ENCODE measurements around the gene ACOXL. TPM values are rescaled to one million over a fixed set of nuclear protein-coding genes. Genes with fewer than 3 reads are reported as not detected.

Gene ACOXL
- polyA plus RNA-seq, 4 donors, result 0.06 to 0.56 TPM; not detected in 2

- DNase-seq, result no peak
- no peak for FAIRE-seq
- H3K36me3 ChIP-seq (ENCODE audit: control insufficient read depth in 3 of 3, insufficient read depth in 2 of 3, low read depth in 1 of 3, low read length in 3 of 3), result no peaks in the 10 kb centered on the region
These were observed 292.9 kb downstream of the ACOXL start for GRCh38 chr2:111025288-111025687.

DNA sequence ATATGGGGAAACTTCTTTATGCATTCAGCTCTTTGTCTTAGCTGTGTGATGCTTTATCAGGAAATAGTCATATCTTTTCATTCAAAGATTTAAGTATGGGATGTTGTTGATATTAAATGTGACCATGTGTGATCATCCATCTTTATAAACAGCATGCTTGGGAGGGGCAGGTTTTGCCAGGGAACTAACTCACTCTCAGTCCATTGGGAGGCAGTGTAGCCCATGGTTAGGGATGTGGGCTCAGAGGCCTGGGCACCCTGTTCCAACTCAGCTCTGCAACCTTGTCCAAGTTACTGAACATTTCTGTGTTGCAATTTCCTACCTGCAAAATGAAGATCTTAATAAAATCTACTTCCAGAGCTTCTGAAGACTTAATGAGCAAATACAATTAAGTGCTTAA, 296.3 kb downstream of the ACOXL start:
- Histone ChIP-seq H3K36me3 (ENCODE audit: control insufficient read depth in 3 of 3, insufficient read depth in 2 of 3, low read depth in 1 of 3, low read length in 3 of 3) (no peaks in the 10 kb centered on the region), H3K4me3 (ENCODE audit: low read depth in 1 of 3, low read length in 3 of 3) (no peak overlapping the region), H3K9me3 (ENCODE audit: control insufficient read depth in 2 of 2, insufficient read depth in 1 of 2, low read depth in 1 of 2, low read length in 1 of 2) (no peaks in the 10 kb centered on the region), H3K27ac (ENCODE audit: low read depth in 1 of 3, low read length in 2 of 3) (no peak overlapping the region), H3K4me1 (ENCODE audit: control insufficient read depth in 3 of 3, insufficient read depth in 2 of 3, low read depth in 1 of 3, low read length in 2 of 3) (peaks cover 9 to 44% (median 11%) of the 10 kb centered on the region in 3 donors), H3K27me3 (ENCODE audit: control insufficient read depth in 3 of 3, insufficient read depth in 3 of 3, low read length in 3 of 3) (peaks cover 0 to under 1% (median 0%) of the 10 kb centered on the region in 3 donors)
- FAIRE-seq (no peak), DNase-seq (peak; percentile 33 to 62)

More at GRCh38 chr2:111025288-111025687, 292.9 kb downstream of the ACOXL start:
- Histone ChIP-seq H3K9me3 (ENCODE audit: control insufficient read depth in 2 of 2, insufficient read depth in 1 of 2, low read depth in 1 of 2, low read length in 1 of 2) (no peaks in the 10 kb centered on the region), H3K4me1 (ENCODE audit: control insufficient read depth in 3 of 3, insufficient read depth in 2 of 3, low read depth in 1 of 3, low read length in 2 of 3) (peaks cover 4 to 12% (median 9%) of the 10 kb centered on the region in 3 donors), H3K4me3 (ENCODE audit: low read depth in 1 of 3, low read length in 3 of 3) (no peak overlapping the region), H3K27ac (ENCODE audit: low read depth in 1 of 3, low read length in 2 of 3) (no peak overlapping the region), H3K27me3 (ENCODE audit: control insufficient read depth in 3 of 3, insufficient read depth in 3 of 3, low read length in 3 of 3) (no peaks in the 10 kb centered on the region)
- 50 to 75% (median 66%) methylated on average over 4 of the region's 4 CpGs for WGBS, 3 donors

DNA sequence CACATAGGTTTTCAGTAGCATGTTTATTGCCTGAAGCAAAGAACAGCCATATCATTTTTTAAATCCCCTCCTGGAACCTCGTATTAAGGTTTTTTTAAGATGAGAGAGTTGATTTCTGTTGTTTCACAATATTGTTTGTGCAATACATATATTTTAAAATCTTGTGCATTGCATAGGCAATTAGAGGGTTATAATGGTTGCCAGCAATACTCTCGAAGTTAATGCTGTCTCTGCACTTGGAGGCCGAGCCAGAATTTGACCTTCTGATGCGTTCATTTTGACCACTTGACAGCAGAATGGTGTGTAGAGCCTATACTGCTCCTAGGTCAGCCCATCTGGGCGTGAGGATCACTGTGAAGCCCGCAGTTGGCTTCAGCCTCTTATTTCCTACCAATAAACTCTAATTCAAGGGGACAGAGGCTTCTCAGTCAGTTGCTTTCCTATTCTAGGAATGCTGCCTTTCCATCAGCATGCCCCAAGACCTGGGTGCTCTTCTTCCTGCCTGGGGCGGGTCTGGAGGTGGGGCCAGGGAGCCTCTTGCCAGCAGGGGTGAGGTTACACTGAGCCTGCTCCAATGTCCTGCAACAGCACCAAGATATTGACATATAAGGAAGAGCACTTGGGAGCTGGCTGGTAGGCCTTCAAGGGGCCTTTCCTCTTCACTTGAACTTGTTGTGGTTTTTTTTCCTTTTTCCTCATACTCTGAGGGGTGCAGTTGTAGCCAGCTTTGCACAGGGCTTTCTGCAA, 297.0 kb downstream of the ACOXL start:
- H3K36me3 ChIP-seq (ENCODE audit: control insufficient read depth in 3 of 3, insufficient read depth in 2 of 3, low read depth in 1 of 3, low read length in 3 of 3), result no peaks in the 10 kb centered on the region
- DNase-seq (peak; percentile 67 to 68), FAIRE-seq (no peak)
- H3K27me3 ChIP-seq (ENCODE audit: control insufficient read depth in 3 of 3, insufficient read depth in 3 of 3, low read length in 3 of 3), result peaks cover 0 to 2% (median 0%) of the 10 kb centered on the region in 3 donors
- no peak overlapping the region for H3K4me3 ChIP-seq (ENCODE audit: low read depth in 1 of 3, low read length in 3 of 3)
- 69 to 72% (median 71%) methylated on average over 7 of the region's 7 CpGs for WGBS, 3 donors
- no peaks in the 10 kb centered on the region for H3K9me3 ChIP-seq (ENCODE audit: control insufficient read depth in 2 of 2, insufficient read depth in 1 of 2, low read depth in 1 of 2, low read length in 1 of 2)
- peak overlapping the region in 1 of 3 donors; percentile 74 for H3K27ac ChIP-seq (ENCODE audit: low read depth in 1 of 3, low read length in 2 of 3)
- H3K4me1 ChIP-seq (ENCODE audit: control insufficient read depth in 3 of 3, insufficient read depth in 2 of 3, low read depth in 1 of 3, low read length in 2 of 3), result peaks cover 9 to 47% (median 11%) of the 10 kb centered on the region in 3 donors

- no peak for FAIRE-seq
- 27 to 53% (median 35%) methylated on average over 10 of the region's 10 CpGs for WGBS, 3 donors
- no peaks in the 10 kb centered on the region for H3K36me3 ChIP-seq (ENCODE audit: control insufficient read depth in 3 of 3, insufficient read depth in 2 of 3, low read depth in 1 of 3, low read length in 3 of 3)
- H3K27me3 ChIP-seq (ENCODE audit: control insufficient read depth in 3 of 3, insufficient read depth in 3 of 3, low read length in 3 of 3), result peaks cover 0 to 2% (median 0%) of the 10 kb centered on the region in 3 donors
- H3K4me3 ChIP-seq (ENCODE audit: low read depth in 1 of 3, low read length in 3 of 3), result no peak overlapping the region
- peak; percentile 53 to 60 for DNase-seq
- peaks cover 9 to 53% (median 11%) of the 10 kb centered on the region in 3 donors for H3K4me1 ChIP-seq (ENCODE audit: control insufficient read depth in 3 of 3, insufficient read depth in 2 of 3, low read depth in 1 of 3, low read length in 2 of 3)
- no peaks in the 10 kb centered on the region for H3K9me3 ChIP-seq (ENCODE audit: control insufficient read depth in 2 of 2, insufficient read depth in 1 of 2, low read depth in 1 of 2, low read length in 1 of 2)
- H3K27ac ChIP-seq (ENCODE audit: low read depth in 1 of 3, low read length in 2 of 3), result peak overlapping the region in 1 of 3 donors; percentile 74
These were observed 298.0 kb downstream of the ACOXL start for GRCh38 chr2:111030260-111030891.

GRCh38 chr2:111030945-111031344, 298.6 kb downstream of the ACOXL start:
- 43 to 60% (median 60%) methylated on average over 2 of the region's 2 CpGs for WGBS, 3 donors

DNA sequence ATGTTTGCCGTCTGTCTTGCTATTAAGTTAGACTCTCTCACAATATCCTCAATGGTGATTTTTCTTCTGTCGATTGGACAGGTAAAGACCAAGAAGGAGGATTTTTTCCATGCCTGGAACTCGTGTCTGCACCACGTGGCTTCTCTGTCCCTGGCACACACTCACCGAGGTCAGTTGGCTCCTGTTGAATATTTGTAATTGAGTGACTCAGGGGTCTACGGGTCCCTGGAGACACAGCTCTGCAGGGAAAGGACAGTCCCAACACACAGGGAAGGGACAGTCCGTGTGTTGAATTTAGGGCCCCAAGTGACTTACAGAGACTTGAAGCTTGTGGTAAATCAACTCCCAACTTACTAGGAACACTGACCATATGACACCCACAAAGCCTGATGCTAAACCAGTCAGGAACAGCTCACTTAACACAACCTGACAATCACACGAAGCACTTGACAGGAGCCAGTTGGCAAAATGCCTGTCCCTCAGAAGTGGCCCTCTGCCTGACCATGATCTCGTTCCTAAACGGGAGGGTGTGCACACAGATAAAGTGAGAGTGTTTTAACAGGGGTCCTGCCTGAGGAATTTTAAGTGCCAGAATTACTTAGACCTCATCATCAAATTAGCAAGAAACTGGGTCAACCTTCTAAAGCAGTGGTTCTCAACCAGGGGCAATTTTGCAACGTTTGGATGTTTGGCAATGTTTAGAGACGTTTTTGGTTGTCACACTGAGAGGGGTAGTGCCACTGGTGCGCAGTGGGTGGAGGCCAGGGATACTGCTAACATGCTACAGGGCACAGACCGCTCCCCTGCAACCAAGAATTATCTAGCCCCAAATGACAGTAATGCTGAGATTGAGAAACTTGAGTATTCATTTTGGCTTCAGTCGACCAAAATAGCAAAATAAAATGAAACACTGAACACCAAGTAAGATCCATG, 299.4 kb downstream of the ACOXL start:
- FAIRE-seq, result no peak
- WGBS, 3 donors, result 68 to 72% (median 71%) methylated on average over 15 of the region's 15 CpGs
- H3K36me3 ChIP-seq (ENCODE audit: control insufficient read depth in 3 of 3, insufficient read depth in 2 of 3, low read depth in 1 of 3, low read length in 3 of 3), result no peaks in the 10 kb centered on the region
- peak in 1 of 2 donors; percentile 8 for DNase-seq
- peaks cover 9 to 53% (median 11%) of the 10 kb centered on the region in 3 donors for H3K4me1 ChIP-seq (ENCODE audit: control insufficient read depth in 3 of 3, insufficient read depth in 2 of 3, low read depth in 1 of 3, low read length in 2 of 3)
- no peak overlapping the region for H3K4me3 ChIP-seq (ENCODE audit: low read depth in 1 of 3, low read length in 3 of 3)
- peaks cover 0 to 2% (median 0%) of the 10 kb centered on the region in 3 donors for H3K27me3 ChIP-seq (ENCODE audit: control insufficient read depth in 3 of 3, insufficient read depth in 3 of 3, low read length in 3 of 3)
- H3K27ac ChIP-seq (ENCODE audit: low read depth in 1 of 3, low read length in 2 of 3), result peak overlapping the region in 2 of 3 donors; percentile 74 to 93
- no peaks in the 10 kb centered on the region for H3K9me3 ChIP-seq (ENCODE audit: control insufficient read depth in 2 of 2, insufficient read depth in 1 of 2, low read depth in 1 of 2, low read length in 1 of 2)

More at GRCh38 chr2:111030945-111031344, 298.6 kb downstream of the ACOXL start:
- peaks cover 0 to 2% (median 0%) of the 10 kb centered on the region in 3 donors for H3K27me3 ChIP-seq (ENCODE audit: control insufficient read depth in 3 of 3, insufficient read depth in 3 of 3, low read length in 3 of 3)
- DNase-seq, result peak in 1 of 2 donors; percentile 11
- peak overlapping the region in 1 of 3 donors; percentile 74 for H3K27ac ChIP-seq (ENCODE audit: low read depth in 1 of 3, low read length in 2 of 3)
- H3K4me3 ChIP-seq (ENCODE audit: low read depth in 1 of 3, low read length in 3 of 3), result no peak overlapping the region
- no peaks in the 10 kb centered on the region for H3K9me3 ChIP-seq (ENCODE audit: control insufficient read depth in 2 of 2, insufficient read depth in 1 of 2, low read depth in 1 of 2, low read length in 1 of 2)
- peaks cover 9 to 53% (median 11%) of the 10 kb centered on the region in 3 donors for H3K4me1 ChIP-seq (ENCODE audit: control insufficient read depth in 3 of 3, insufficient read depth in 2 of 3, low read depth in 1 of 3, low read length in 2 of 3)
- FAIRE-seq, result no peak
- H3K36me3 ChIP-seq (ENCODE audit: control insufficient read depth in 3 of 3, insufficient read depth in 2 of 3, low read depth in 1 of 3, low read length in 3 of 3), result no peaks in the 10 kb centered on the region

GRCh38 chr2:111032721-111033429, 300.5 kb downstream of the ACOXL start:
- Histone ChIP-seq H3K4me1 (ENCODE audit: control insufficient read depth in 3 of 3, insufficient read depth in 2 of 3, low read depth in 1 of 3, low read length in 2 of 3) (peaks cover 9 to 53% (median 11%) of the 10 kb centered on the region in 3 donors), H3K27ac (ENCODE audit: low read depth in 1 of 3, low read length in 2 of 3) (peak overlapping the region; percentile 64 to 93 (median 75)), H3K9me3 (ENCODE audit: control insufficient read depth in 2 of 2, insufficient read depth in 1 of 2, low read depth in 1 of 2, low read length in 1 of 2) (no peaks in the 10 kb centered on the region), H3K36me3 (ENCODE audit: control insufficient read depth in 3 of 3, insufficient read depth in 2 of 3, low read depth in 1 of 3, low read length in 3 of 3) (no peaks in the 10 kb centered on the region), H3K27me3 (ENCODE audit: control insufficient read depth in 3 of 3, insufficient read depth in 3 of 3, low read length in 3 of 3) (peaks cover 0 to 2% (median 0%) of the 10 kb centered on the region in 3 donors), H3K4me3 (ENCODE audit: low read depth in 1 of 3, low read length in 3 of 3) (no peak overlapping the region)
- DNase-seq (peak; percentile 96 to 99), FAIRE-seq (no peak)
- 31 to 56% (median 39%) methylated on average over 8 of the region's 8 CpGs for WGBS, 3 donors

All from small intestine (tissue), 7 donors.